ENCODE results near the gene PCMT1. TPM values are rescaled to one million over a fixed set of nuclear protein-coding genes. Genes with fewer than 3 reads are reported as not detected.
"Not testable (repeated sequence)": the region's sequence is repeated elsewhere in the genome, so short reads cannot be mapped to it uniquely, and the experiment has no call there.

PCMT1 gene
- total and polyA plus RNA-seq, 7 donors = 124 to 613 (median 161) TPM

- H3K36me3 ChIP-seq (ENCODE audit: insufficient read depth in 1 of 2, low read depth in 1 of 2) = peaks cover 0 to 25% of the 10 kb centered on the region in 2 donors
- peaks cover 18% of the 10 kb centered on the region for H3K4me1 ChIP-seq
- peak within 1 kb of the TSS; percentile 78 for H3K4me3 ChIP-seq
- 5% methylated on average over 41 of the region's 41 CpGs for WGBS, 3 donors
- TF ChIP-seq, protein P1, sequence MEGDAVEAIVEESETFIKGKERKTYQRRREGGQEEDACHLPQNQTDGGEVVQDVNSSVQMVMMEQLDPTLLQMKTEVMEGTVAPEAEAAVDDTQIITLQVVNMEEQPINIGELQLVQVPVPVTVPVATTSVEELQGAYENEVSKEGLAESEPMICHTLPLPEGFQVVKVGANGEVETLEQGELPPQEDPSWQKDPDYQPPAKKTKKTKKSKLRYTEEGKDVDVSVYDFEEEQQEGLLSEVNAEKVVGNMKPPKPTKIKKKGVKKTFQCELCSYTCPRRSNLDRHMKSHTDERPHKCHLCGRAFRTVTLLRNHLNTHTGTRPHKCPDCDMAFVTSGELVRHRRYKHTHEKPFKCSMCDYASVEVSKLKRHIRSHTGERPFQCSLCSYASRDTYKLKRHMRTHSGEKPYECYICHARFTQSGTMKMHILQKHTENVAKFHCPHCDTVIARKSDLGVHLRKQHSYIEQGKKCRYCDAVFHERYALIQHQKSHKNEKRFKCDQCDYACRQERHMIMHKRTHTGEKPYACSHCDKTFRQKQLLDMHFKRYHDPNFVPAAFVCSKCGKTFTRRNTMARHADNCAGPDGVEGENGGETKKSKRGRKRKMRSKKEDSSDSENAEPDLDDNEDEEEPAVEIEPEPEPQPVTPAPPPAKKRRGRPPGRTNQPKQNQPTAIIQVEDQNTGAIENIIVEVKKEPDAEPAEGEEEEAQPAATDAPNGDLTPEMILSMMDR (IDR thresholded peaks at IDR 0.05) = peak; percentile 64
- peak within 1 kb of the TSS; percentile 73 for H3K27ac ChIP-seq
- DNase-seq (peak; percentile 95 to 97), ATAC-seq (peak; percentile 68 to 76 (median 71))
- intact Hi-C loops (cut with DNase I) = loop anchor here in 1 of 2 donors (10.0 kb wide), 1 partner anchor 178 kb away; the partner anchor contains the start of gene RAET1G
- H3K27me3 ChIP-seq (ENCODE audit: insufficient read depth in 3 of 3, low read length in 2 of 3) = no peaks in the 10 kb centered on the region
- no peaks in the 10 kb centered on the region for H3K9me3 ChIP-seq
These were observed 3.2 kb upstream of the PCMT1 start, which contains the start of gene NUP43 for GRCh38 chr6:149746147-149746946. NUP43 (minus strand) TSS chr6:149746529; CDS start chr6:149746495, 34 bp downstream.

- Histone ChIP-seq H3K27ac (peak overlapping the region; percentile 94), H3K4me3 (peak overlapping the region; percentile 86), H3K4me1 (peaks cover 40% of the 10 kb centered on the region)
- not testable (repeated sequence) for H3K27me3 ChIP-seq (ENCODE audit: insufficient read depth in 3 of 3, low read length in 2 of 3); H3K36me3 ChIP-seq (ENCODE audit: insufficient read depth in 1 of 2, low read depth in 1 of 2); H3K9me3 ChIP-seq; DNase-seq
- intact Hi-C loops (cut with DNase I) = loop anchor here in 1 of 2 donors (10.0 kb wide), 1 partner anchor 176 kb away; the partner anchor contains the start of gene RAET1G
- WGBS, 3 donors = 0 to 1% (median 0%) methylated on average over 22 to 25 of the region's 38 CpGs
- peak; percentile 11 to 40 (median 20) for ATAC-seq
These were observed 403 bp upstream of the PCMT1 start for GRCh38 chr6:149749082-149749593.

- H3K27me3 ChIP-seq (ENCODE audit: insufficient read depth in 3 of 3, low read length in 2 of 3) = no peaks in the 10 kb centered on the region
- no peaks in the 10 kb centered on the region for H3K9me3 ChIP-seq
- DNase-seq (peak; percentile 49 to 77), ATAC-seq (peak; percentile 28 to 52 (median 40))
- peaks cover 45% of the 10 kb centered on the region for H3K4me1 ChIP-seq
- 0% methylated on average over 25 of the region's 25 CpGs for WGBS, 3 donors
- no peaks in the 10 kb centered on the region for H3K36me3 ChIP-seq (ENCODE audit: insufficient read depth in 1 of 2, low read depth in 1 of 2)
- TF ChIP-seq, protein P1 (IDR thresholded peaks at IDR 0.05) = no peak
- peak overlapping the region; percentile 86 for H3K4me3 ChIP-seq
- intact Hi-C loops (cut with DNase I) = no loop called here
- H3K27ac ChIP-seq = peak overlapping the region; percentile 94
These were observed 632 bp downstream of the PCMT1 start for GRCh38 chr6:149750136-149750609.

- Histone ChIP-seq H3K4me1 (peaks cover 50% of the 10 kb centered on the region), H3K4me3 (peak overlapping the region; percentile 86), H3K36me3 (ENCODE audit: insufficient read depth in 1 of 2, low read depth in 1 of 2) (no peaks in the 10 kb centered on the region), H3K27me3 (ENCODE audit: insufficient read depth in 3 of 3, low read length in 2 of 3) (no peaks in the 10 kb centered on the region), H3K27ac (peak overlapping the region; percentile 94), H3K9me3 (no peaks in the 10 kb centered on the region)
- TF ChIP-seq, protein P1 (IDR thresholded peaks at IDR 0.05) = no peak
- no peak for DNase-seq
- intact Hi-C loops (cut with DNase I) = no loop called here
- 75 to 94% (median 86%) methylated on average over 8 of the region's 8 CpGs for WGBS, 3 donors
- no peak for ATAC-seq
These were observed 1.7 kb downstream of the PCMT1 start for GRCh38 chr6:149751239-149751638.

GRCh38 chr6:149751920-149752319, 2.4 kb downstream of the PCMT1 start:
- DNase-seq; ATAC-seq; H3K9me3 ChIP-seq; H3K36me3 ChIP-seq (ENCODE audit: insufficient read depth in 1 of 2, low read depth in 1 of 2); intact Hi-C loops (cut with DNase I); H3K27me3 ChIP-seq (ENCODE audit: insufficient read depth in 3 of 3, low read length in 2 of 3); H3K4me3 ChIP-seq: not testable (repeated sequence)
- H3K27ac ChIP-seq = peak overlapping the region; percentile 94
- 96 to 99% (median 98%) methylated on average over 5 of the region's 5 CpGs for WGBS, 3 donors
- peaks cover 53% of the 10 kb centered on the region for H3K4me1 ChIP-seq
